ENCODE results near the gene PIM1. TPM values are rescaled to one million over a fixed set of nuclear protein-coding genes. Genes with fewer than 3 reads are reported as not detected.

PIM1 gene
- total and polyA plus RNA-seq, 4 experiments from 2014 or later, result 124 to 334 (median 196) TPM

DNA sequence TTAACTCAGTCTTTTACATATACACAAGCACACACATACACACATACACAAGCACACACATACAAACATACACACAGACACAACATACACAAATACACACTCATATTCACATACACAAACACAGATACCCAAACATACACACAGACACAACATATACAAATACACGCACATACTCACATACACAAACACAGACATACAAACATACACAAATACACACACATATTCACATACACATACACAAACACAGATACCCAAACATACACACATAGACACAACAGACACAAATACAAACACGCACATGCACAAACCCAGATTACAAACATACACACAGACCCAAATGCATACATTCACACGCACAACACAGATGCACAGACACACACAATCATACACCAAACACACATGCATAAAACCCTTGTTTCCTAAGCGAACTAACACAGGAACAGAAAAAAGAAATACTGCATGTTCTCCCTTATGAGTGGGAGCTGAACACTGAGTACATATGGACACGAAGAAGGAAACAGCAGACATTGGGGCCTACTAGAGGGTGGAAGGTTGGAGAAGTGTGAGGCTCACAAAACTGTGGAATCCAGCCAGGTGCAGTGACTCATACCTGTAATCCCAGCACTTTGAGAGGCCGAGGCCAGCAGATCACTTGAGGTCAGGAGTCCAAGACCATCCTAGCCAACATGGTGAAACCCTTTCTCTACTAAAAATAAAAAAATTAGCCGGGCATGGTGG, 34.2 kb downstream of the PIM1 start:
- intact Hi-C loops (cut with micrococcal nuclease), result no loop called here
- H3K27ac Mint-ChIP-seq, result peak overlapping the region in 6 of 7 donors; percentile 5 to 61 (median 18)

DNA sequence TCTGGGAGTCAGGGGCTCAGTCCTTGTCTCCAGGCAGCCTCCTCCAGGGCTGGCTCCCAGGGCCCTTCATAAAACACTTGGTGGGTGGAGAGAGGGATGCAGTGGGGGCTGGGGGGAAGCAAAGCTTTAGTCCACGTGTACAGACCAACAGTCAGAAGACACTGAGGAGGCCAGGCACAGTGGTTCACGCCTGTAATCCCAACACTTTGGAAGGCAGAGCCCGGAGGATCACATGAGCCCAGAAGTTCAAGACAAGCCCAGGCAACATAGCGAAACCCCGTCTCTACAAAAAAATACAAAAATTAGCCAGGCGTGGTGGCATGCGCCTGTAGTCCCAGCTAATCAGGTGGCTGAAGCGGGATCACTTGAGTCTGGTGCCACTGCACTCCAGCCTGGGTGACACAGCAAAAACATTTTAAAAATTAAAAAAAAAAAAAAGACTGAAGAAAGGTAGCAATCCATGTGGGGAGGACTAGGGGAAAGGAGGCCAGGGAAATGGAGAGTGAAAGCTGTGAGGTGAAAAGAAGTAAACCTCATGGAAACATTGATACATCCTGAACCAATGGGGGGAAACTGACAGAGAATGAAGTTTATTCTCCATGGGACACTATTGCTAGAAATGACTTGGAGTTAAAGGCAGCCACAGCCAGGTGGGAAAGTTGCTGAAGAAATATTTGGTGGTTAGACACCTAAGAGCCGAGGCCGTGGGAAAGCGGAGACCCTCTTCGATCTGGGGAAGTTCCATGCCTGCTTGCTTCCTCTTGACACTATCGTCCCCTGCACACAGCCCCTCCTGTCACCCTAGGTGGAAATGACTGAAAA, 35.4 kb downstream of the PIM1 start:
- peaks cover 60% of the 10 kb centered on the region for H3K4me1 ChIP-seq (ENCODE audit: insufficient read depth, low read length)
- Mint-ChIP-seq H3K4me1 (peaks cover 47 to 76% (median 60%) of the 10 kb centered on the region in 4 donors), H3K4me3 (no peak overlapping the region)

More for the DNA sequence above, 34.2 kb downstream of the PIM1 start:
- Histone ChIP-seq H3K4me3 (ENCODE audit: low read length in 2 of 2) (no peak overlapping the region), H3K27me3 (ENCODE audit: insufficient read depth, low read length) (no peaks in the 10 kb centered on the region), H3K36me3 (ENCODE audit: insufficient read depth, low read length) (no peaks in the 10 kb centered on the region), H3K27ac (ENCODE audit: low read depth, low read length) (no peak overlapping the region), H3K9me3 (ENCODE audit: control insufficient read depth in 1 of 2, low read length in 2 of 2) (no peaks in the 10 kb centered on the region), H3K4me1 (ENCODE audit: insufficient read depth, low read length) (peaks cover 47% of the 10 kb centered on the region)
- no peak for DNase-seq
- no peaks in the 10 kb centered on the region for H3K36me3 Mint-ChIP-seq
- H3K27me3 Mint-ChIP-seq, result no peaks in the 10 kb centered on the region
- H3K9me3 Mint-ChIP-seq, result no peaks in the 10 kb centered on the region
- POLR2A ChIA-PET (ENCODE audit: partially characterized antibody), result interaction anchor here (0.8 to 6.5 kb wide), 4 partner anchors 14 to 33 kb away, joined by 3 to 129 read pairs (median 5); partner anchors contain the start of gene PIM1
- CTCF ChIA-PET (ENCODE audit: partially characterized antibody), result interaction anchor here (1.5 to 33.8 kb wide), 5 partner anchors 14 to 319 kb away, joined by 3 to 1184 read pairs (median 12); partner anchors contain the start of genes C6orf89 and PIM1
- peaks cover 36 to 64% (median 51%) of the 10 kb centered on the region in 4 donors for H3K4me1 Mint-ChIP-seq
- H3K4me3 Mint-ChIP-seq, result peak overlapping the region in 2 of 8 donors; percentile 2 to 17

DNA sequence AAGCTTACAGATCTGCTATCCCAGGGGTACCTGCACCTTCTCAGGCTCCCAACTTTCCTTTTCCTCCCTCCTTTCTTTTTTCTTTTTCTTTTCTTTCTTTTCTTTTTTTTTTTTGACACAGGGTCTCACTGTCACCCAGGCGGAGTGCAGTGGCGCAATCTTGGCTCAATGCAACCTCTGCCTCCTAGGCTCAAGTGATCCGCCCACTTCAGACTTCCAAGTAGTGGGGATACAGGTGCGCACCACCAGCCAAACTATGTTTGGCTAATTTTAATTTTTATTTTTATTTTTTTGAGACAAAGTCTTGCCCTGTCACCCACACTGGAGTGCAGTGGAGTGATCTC, 36.0 kb downstream of the PIM1 start:
- Histone ChIP-seq H3K4me1 (ENCODE audit: insufficient read depth, low read length) (peaks cover 64% of the 10 kb centered on the region), H3K9me3 (ENCODE audit: control insufficient read depth in 1 of 2, low read length in 2 of 2) (no peaks in the 10 kb centered on the region), H3K27ac (ENCODE audit: low read depth, low read length) (no peak overlapping the region), H3K27me3 (ENCODE audit: insufficient read depth, low read length) (no peaks in the 10 kb centered on the region), H3K36me3 (ENCODE audit: insufficient read depth, low read length) (no peaks in the 10 kb centered on the region), H3K4me3 (ENCODE audit: low read length in 2 of 2) (no peak overlapping the region)
- no peak for DNase-seq
- CTCF ChIA-PET (ENCODE audit: partially characterized antibody), result interaction anchor here (1.0 to 33.8 kb wide), 6 partner anchors 9 to 183 kb away, joined by 3 to 1184 read pairs (median 111); partner anchors contain the start of gene PIM1
- POLR2A ChIA-PET (ENCODE audit: partially characterized antibody), result interaction anchor here (1.0 to 6.5 kb wide), 4 partner anchors 30 to 186 kb away, joined by 3 to 148 read pairs (median 92); partner anchors contain the start of gene PIM1
- Mint-ChIP-seq H3K9me3 (no peaks in the 10 kb centered on the region), H3K4me3 (no peak overlapping the region), H3K27ac (peak overlapping the region in 1 of 7 donors; percentile 63), H3K27me3 (no peaks in the 10 kb centered on the region), H3K36me3 (no peaks in the 10 kb centered on the region), H3K4me1 (peaks cover 49 to 75% (median 61%) of the 10 kb centered on the region in 4 donors)
- intact Hi-C loops (cut with micrococcal nuclease), result no loop called here

More for the DNA sequence above, 35.4 kb downstream of the PIM1 start:
- no peak for DNase-seq
- intact Hi-C loops (cut with micrococcal nuclease), result no loop called here
- CTCF ChIA-PET (ENCODE audit: partially characterized antibody), result interaction anchor here (1.0 to 33.8 kb wide), 5 partner anchors 12 to 183 kb away, joined by 3 to 1184 read pairs (median 164); partner anchors contain the start of gene PIM1
- POLR2A ChIA-PET (ENCODE audit: partially characterized antibody), result interaction anchor here (0.6 to 6.5 kb wide), 5 partner anchors 30 to 185 kb away, joined by 3 to 148 read pairs (median 54); partner anchors contain the start of gene PIM1
- Mint-ChIP-seq H3K27me3 (no peaks in the 10 kb centered on the region), H3K27ac (peak overlapping the region in 4 of 7 donors; percentile 11 to 63 (median 25)), H3K36me3 (no peaks in the 10 kb centered on the region), H3K9me3 (no peaks in the 10 kb centered on the region)
- Histone ChIP-seq H3K4me3 (ENCODE audit: low read length in 2 of 2) (no peak overlapping the region), H3K9me3 (ENCODE audit: control insufficient read depth in 1 of 2, low read length in 2 of 2) (no peaks in the 10 kb centered on the region), H3K27me3 (ENCODE audit: insufficient read depth, low read length) (no peaks in the 10 kb centered on the region), H3K27ac (ENCODE audit: low read depth, low read length) (no peak overlapping the region), H3K36me3 (ENCODE audit: insufficient read depth, low read length) (no peaks in the 10 kb centered on the region)

DNA sequence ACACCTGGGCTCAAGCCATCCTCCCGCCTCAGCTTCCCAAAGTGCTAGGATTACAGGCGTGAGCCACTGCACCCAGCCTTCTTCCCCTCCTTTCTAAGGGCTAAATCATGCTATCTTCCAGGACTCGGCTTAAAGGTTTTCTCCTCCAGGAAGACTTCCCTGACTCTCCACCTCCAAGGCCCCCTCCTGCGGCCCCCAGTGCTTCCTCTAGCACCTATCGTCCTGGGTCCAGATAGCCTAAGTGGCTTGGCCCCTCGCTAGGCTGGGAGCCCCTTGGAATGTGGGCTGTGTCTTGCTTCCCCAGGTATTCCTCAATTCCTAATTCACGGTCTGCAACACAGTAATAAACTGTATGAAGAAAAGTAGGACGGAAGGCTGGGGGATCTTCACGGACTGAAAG, 36.7 kb downstream of the PIM1 start:
- no peaks in the 10 kb centered on the region for H3K27me3 Mint-ChIP-seq
- H3K4me1 ChIP-seq (ENCODE audit: insufficient read depth, low read length), result peaks cover 62% of the 10 kb centered on the region
- H3K27ac Mint-ChIP-seq, result peak overlapping the region in 4 of 7 donors; percentile 26 to 51 (median 34)
- H3K9me3 ChIP-seq (ENCODE audit: control insufficient read depth in 1 of 2, low read length in 2 of 2), result no peaks in the 10 kb centered on the region
- no peak overlapping the region for H3K27ac ChIP-seq (ENCODE audit: low read depth, low read length)
- no peak for DNase-seq
- intact Hi-C loops (cut with micrococcal nuclease), result loop anchor here (1.0 kb wide), 1 partner anchor 23 kb away; no protein-coding TSS in a partner anchor
- no peaks in the 10 kb centered on the region for H3K9me3 Mint-ChIP-seq
- H3K4me3 ChIP-seq (ENCODE audit: low read length in 2 of 2), result no peak overlapping the region
- peaks cover 49 to 72% (median 60%) of the 10 kb centered on the region in 4 donors for H3K4me1 Mint-ChIP-seq
- ChIA-PET CTCF (ENCODE audit: partially characterized antibody) (interaction anchor here (1.0 to 33.8 kb wide), 7 partner anchors 9 to 322 kb away, joined by 3 to 1184 read pairs (median 58); partner anchors contain the start of genes C6orf89 and PIM1), POLR2A (ENCODE audit: partially characterized antibody) (interaction anchor here (1.0 to 6.5 kb wide), 5 partner anchors 31 to 186 kb away, joined by 3 to 148 read pairs (median 54); partner anchors contain the start of genes PIM1, TBC1D22B and TMEM217)
- H3K36me3 ChIP-seq (ENCODE audit: insufficient read depth, low read length), result no peaks in the 10 kb centered on the region
- peak overlapping the region in 1 of 8 donors; percentile 3 for H3K4me3 Mint-ChIP-seq
- no peaks in the 10 kb centered on the region for H3K36me3 Mint-ChIP-seq
- no peaks in the 10 kb centered on the region for H3K27me3 ChIP-seq (ENCODE audit: insufficient read depth, low read length)

DNA sequence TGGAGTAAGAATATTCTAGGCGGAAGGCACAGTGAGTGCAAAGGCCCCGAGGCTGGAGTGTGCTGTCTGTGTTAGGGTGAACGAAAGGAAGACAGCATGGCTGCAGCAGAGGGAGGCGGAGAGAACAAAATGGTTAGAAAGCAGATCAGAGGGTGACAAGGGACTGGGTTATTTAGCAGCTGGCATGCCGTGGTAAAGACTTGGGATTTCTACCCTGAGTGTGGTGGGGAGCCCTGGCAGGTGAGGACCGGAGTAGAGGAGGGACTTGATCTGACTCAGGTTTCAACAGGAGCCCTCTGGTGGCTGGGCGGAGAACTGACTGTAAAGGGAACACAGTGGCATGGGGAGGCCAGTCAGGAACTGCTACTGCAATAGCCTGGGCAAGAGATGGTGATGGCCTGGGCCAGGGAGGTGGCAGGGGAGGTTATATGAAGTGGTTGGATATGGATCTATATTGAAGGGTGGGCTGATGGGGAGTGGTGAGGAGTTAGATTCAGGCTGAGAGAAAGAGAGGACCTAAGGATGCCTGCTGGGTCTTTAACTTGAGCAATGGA, 38.0 kb downstream of the PIM1 start:
- H3K27ac ChIP-seq (ENCODE audit: low read depth, low read length), result no peak overlapping the region
- Mint-ChIP-seq H3K4me3 (peak overlapping the region; percentile 26 to 74 (median 54)), H3K9me3 (no peaks in the 10 kb centered on the region), H3K36me3 (no peaks in the 10 kb centered on the region), H3K27ac (peak overlapping the region; percentile 57 to 98 (median 86)), H3K27me3 (no peaks in the 10 kb centered on the region), H3K4me1 (peaks cover 39 to 58% (median 48%) of the 10 kb centered on the region in 4 donors)
- POLR2A ChIA-PET (ENCODE audit: partially characterized antibody), result interaction anchor here (0.5 to 6.5 kb wide), 12 partner anchors 18 to 652 kb away, joined by 3 to 148 read pairs (median 12); partner anchors contain the start of genes PIM1, PPIL1, TBC1D22B and TMEM217
- CTCF ChIA-PET (ENCODE audit: partially characterized antibody), result interaction anchor here (0.7 to 33.8 kb wide), 14 partner anchors 9 to 442 kb away, joined by 3 to 1184 read pairs (median 18); partner anchors contain the start of genes C6orf89 and PIM1
- H3K9me3 ChIP-seq (ENCODE audit: control insufficient read depth in 1 of 2, low read length in 2 of 2), result no peaks in the 10 kb centered on the region
- peak; percentile 80 to 90 (median 84) for DNase-seq
- H3K27me3 ChIP-seq (ENCODE audit: insufficient read depth, low read length), result no peaks in the 10 kb centered on the region
- H3K4me1 ChIP-seq (ENCODE audit: insufficient read depth, low read length), result peaks cover 48% of the 10 kb centered on the region
- H3K36me3 ChIP-seq (ENCODE audit: insufficient read depth, low read length), result no peaks in the 10 kb centered on the region
- no peak overlapping the region for H3K4me3 ChIP-seq (ENCODE audit: low read length in 2 of 2)
- intact Hi-C loops (cut with micrococcal nuclease), result loop anchor here (1.0 to 2.0 kb wide), 4 partner anchors 25 to 441 kb away; no protein-coding TSS in a partner anchor

DNA sequence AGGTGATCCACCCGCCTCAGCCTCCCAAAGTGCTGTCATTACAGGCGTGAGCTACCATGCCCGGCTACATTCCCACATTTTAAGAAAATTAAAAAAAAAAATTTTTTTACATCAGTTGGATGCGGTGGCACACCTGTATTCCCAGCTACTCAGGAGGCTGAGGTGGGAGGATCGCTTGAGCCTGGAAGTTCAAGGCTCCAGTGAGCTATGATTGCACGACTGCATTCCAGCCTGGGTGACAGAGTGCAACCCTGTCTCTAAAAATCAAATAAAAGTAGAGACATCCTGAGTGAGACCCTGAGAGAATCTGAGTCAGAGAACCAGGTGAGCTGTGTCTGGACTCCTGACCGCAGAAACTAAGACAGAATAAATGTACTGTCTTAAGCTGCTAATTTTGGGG, 38.8 kb downstream of the PIM1 start:
- no peak for DNase-seq
- no peaks in the 10 kb centered on the region for H3K36me3 ChIP-seq (ENCODE audit: insufficient read depth, low read length)
- peaks cover 40% of the 10 kb centered on the region for H3K4me1 ChIP-seq (ENCODE audit: insufficient read depth, low read length)
- H3K9me3 ChIP-seq (ENCODE audit: control insufficient read depth in 1 of 2, low read length in 2 of 2), result no peaks in the 10 kb centered on the region
- Mint-ChIP-seq H3K27ac (peak overlapping the region; percentile 80 to 97 (median 95)), H3K36me3 (no peaks in the 10 kb centered on the region), H3K4me3 (peak overlapping the region in 1 of 8 donors; percentile 78), H3K4me1 (peaks cover 35 to 50% (median 43%) of the 10 kb centered on the region in 4 donors), H3K27me3 (no peaks in the 10 kb centered on the region), H3K9me3 (no peaks in the 10 kb centered on the region)
- no peaks in the 10 kb centered on the region for H3K27me3 ChIP-seq (ENCODE audit: insufficient read depth, low read length)
- ChIA-PET CTCF (ENCODE audit: partially characterized antibody) (interaction anchor here (0.9 to 33.8 kb wide), 25 partner anchors 9 to 442 kb away, joined by 3 to 1184 read pairs (median 8); partner anchors contain the start of genes C6orf89, PIM1 and PPIL1), POLR2A (ENCODE audit: partially characterized antibody) (interaction anchor here (0.8 to 6.5 kb wide), 14 partner anchors 22 to 334 kb away, joined by 3 to 148 read pairs (median 10); partner anchors contain the start of genes MTCH1, PIM1, PPIL1 and TBC1D22B)
- no peak overlapping the region for H3K4me3 ChIP-seq (ENCODE audit: low read length in 2 of 2)
- peak overlapping the region; percentile 53 for H3K27ac ChIP-seq (ENCODE audit: low read depth, low read length)
- intact Hi-C loops (cut with micrococcal nuclease), result loop anchor here (1.0 to 2.0 kb wide), 3 partner anchors 157 to 442 kb away; no protein-coding TSS in a partner anchor
